A673 (cell line): Measurements from ENCODE around the gene PPP1CC.

Experiments used
- EZH2 ChIP-seq: fragments of 200-600 bp; sonication (generic); IDR thresholded peaks from 2 replicates; pipeline ENCODE4 v1.6.1; 2017; ENCODE audit warnings: borderline replicate concordance, low read depth, mild to moderate bottlenecking, mixed read lengths, antibody characterized with exemption, low read length; ENCODE audit not compliant: poor library complexity, severe bottlenecking
- TF ChIP-seq, protein P1 (sequence below): fragments of 300-800, 200-600 bp; sonication (generic); conservative IDR thresholded peaks from 2 replicates; pipeline ENCODE4 v1.5.1; 2017; ENCODE audit warnings: low read depth, mild to moderate bottlenecking, antibody characterized with exemption, low read length, moderate library complexity, mixed read lengths

DNA sequence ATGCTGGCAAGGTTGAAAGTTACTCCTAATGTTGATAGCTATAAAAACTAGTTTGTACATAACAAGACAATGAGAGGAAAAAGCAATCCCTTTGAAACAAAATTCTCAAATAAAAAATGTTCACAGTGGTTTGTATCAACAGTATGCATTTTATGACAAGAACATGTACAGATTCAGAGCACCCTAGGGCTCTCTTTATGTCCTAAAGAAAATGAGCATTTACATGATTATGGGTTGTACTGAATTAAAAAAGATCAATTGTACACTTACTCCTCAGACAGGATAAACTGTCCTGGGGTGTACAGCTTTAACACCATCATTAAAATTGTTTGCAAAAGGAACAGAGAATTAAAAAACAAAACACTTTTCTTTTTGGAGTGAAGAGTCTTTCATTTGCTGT lies 22.2 kb downstream of the PPP1CC start:
- TF ChIP-seq, protein P1, sequence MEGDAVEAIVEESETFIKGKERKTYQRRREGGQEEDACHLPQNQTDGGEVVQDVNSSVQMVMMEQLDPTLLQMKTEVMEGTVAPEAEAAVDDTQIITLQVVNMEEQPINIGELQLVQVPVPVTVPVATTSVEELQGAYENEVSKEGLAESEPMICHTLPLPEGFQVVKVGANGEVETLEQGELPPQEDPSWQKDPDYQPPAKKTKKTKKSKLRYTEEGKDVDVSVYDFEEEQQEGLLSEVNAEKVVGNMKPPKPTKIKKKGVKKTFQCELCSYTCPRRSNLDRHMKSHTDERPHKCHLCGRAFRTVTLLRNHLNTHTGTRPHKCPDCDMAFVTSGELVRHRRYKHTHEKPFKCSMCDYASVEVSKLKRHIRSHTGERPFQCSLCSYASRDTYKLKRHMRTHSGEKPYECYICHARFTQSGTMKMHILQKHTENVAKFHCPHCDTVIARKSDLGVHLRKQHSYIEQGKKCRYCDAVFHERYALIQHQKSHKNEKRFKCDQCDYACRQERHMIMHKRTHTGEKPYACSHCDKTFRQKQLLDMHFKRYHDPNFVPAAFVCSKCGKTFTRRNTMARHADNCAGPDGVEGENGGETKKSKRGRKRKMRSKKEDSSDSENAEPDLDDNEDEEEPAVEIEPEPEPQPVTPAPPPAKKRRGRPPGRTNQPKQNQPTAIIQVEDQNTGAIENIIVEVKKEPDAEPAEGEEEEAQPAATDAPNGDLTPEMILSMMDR: no peak
- no peak for TF ChIP-seq EZH2
